ENCODE data around the gene CBFA2T2. TPM values are rescaled to one million over a fixed set of nuclear protein-coding genes. Genes with fewer than 3 reads are reported as not detected.

CBFA2T2 gene
- total and polyA plus RNA-seq, 2 donors (not counting 3 experiments of a cell fraction or from before 2014, with no cell fraction given) = 10.7 to 12.1 TPM

Other genes with a start within 250 kb of the CBFA2T2 start
- not detected in 2 replicates for gene BPIFB1, start 206.9 kb upstream of the CBFA2T2 start, total RNA-seq
- gene BPIFB1, start 206.9 kb upstream of the CBFA2T2 start, polyA plus RNA-seq = not detected in 2 replicates
- 31.1 and 36.5 TPM in 2 replicates for gene CDK5RAP1, start 88.6 kb upstream of the CBFA2T2 start, total RNA-seq
- 26.2 and 30.8 TPM in 2 replicates for gene CDK5RAP1, start 88.6 kb upstream of the CBFA2T2 start, polyA plus RNA-seq
- 5.2 and 6.1 TPM in 2 replicates for gene SNTA1, start 46.3 kb upstream of the CBFA2T2 start, total RNA-seq
- 6.0 and 7.9 TPM in 2 replicates for gene SNTA1, start 46.3 kb upstream of the CBFA2T2 start, polyA plus RNA-seq
- gene C20orf144, start 172.2 kb downstream of the CBFA2T2 start, total RNA-seq = not detected in 2 replicates
- gene C20orf144, start 172.2 kb downstream of the CBFA2T2 start, polyA plus RNA-seq = 0.05 TPM in 1 of 2 replicates, not detected in the other
- gene ACTL10, start 176.8 kb downstream of the CBFA2T2 start, total RNA-seq = 0.62 and 1.4 TPM in 2 replicates
- 0.92 and 1.0 TPM in 2 replicates for gene ACTL10, start 176.8 kb downstream of the CBFA2T2 start, polyA plus RNA-seq
- 18.1 and 20.2 TPM in 2 replicates for gene NECAB3, start 184.3 kb downstream of the CBFA2T2 start, total RNA-seq
- gene NECAB3, start 184.3 kb downstream of the CBFA2T2 start, polyA plus RNA-seq = 22.4 and 34.2 TPM in 2 replicates
- 27.0 and 29.6 TPM in 2 replicates for gene E2F1, start 196.3 kb downstream of the CBFA2T2 start, total RNA-seq
- 20.7 and 22.3 TPM in 2 replicates for gene E2F1, start 196.3 kb downstream of the CBFA2T2 start, polyA plus RNA-seq
- gene PXMP4, start 230.2 kb downstream of the CBFA2T2 start, total RNA-seq = 6.9 and 8.1 TPM in 2 replicates
- gene PXMP4, start 230.2 kb downstream of the CBFA2T2 start, polyA plus RNA-seq = 8.0 and 8.5 TPM in 2 replicates
- 3.9 and 4.9 TPM in 2 replicates for gene ZNF341, start 241.9 kb downstream of the CBFA2T2 start, total RNA-seq
- gene ZNF341, start 241.9 kb downstream of the CBFA2T2 start, polyA plus RNA-seq = 4.9 and 5.5 TPM in 2 replicates